ENCODE results near the gene GRK5. TPM values are rescaled to one million over a fixed set of nuclear protein-coding genes. Genes with fewer than 3 reads are reported as not detected.

The GRK5 gene
- total RNA-seq, 1 experiment from 2014 or later: 1.2 TPM

DNA sequence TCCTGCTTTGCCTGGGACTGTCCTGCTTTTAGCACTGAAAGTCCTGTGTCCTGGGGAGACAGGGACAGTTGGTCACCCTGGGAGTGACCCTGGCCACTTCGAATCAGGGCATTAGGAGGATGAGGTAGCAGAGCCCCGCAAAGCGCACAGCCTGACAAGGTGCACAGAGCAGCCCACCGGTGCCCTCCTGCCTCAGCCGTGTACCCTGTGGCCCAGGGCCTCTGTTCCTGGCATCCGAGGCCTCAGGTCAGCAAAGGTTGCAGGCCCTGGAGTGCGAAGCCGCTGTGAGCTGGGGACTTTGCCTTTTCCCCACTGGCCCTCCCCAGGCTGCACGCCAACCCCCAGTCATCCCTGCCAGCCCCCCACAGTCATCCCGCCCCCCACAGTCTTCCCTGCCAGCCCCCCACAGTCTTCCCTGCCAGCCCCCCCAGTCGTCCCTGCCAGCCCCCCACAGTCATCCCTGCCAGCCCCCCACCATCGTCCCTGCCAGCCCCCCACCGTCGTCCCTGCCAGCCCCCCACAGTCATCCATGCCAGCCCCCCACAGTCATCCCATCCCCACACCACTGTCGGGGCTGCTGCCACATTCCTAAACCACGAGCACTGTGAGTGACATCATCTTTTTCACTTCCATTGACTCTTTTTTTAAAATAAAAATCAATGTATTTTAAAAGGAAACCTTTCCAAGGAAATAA, 243.4 kb downstream of the GRK5 start:
- Histone ChIP-seq H3K56ac (ENCODE audit: insufficient read length, low read depth, low read length) (no peak overlapping the region), H2BK20ac (ENCODE audit: low read depth, low read length, poor library complexity, severe bottlenecking) (no peak overlapping the region), H2BK15ac (ENCODE audit: low read depth, low read length) (no peak overlapping the region), H3T11ph (ENCODE audit: low read length) (no peak overlapping the region), H3K9ac (ENCODE audit: extremely low read depth, insufficient read length, low read length) (no peak overlapping the region), H2AK5ac (ENCODE audit: insufficient read length, low read length) (no peak overlapping the region), H3K4ac (ENCODE audit: low read depth, low read length) (no peak overlapping the region), H2AFZ (ENCODE audit: low read length) (no peak overlapping the region), H3K4me2 (ENCODE audit: insufficient read depth, insufficient read length, low read length) (no peak overlapping the region), H3K27ac (ENCODE audit: insufficient read length, low read depth, low read length) (no peak overlapping the region), H3K79me1 (ENCODE audit: insufficient read depth, low read depth, low read length, poor library complexity, severe bottlenecking) (no peaks in the 10 kb centered on the region), H2BK12ac (ENCODE audit: insufficient read length, low read depth, low read length) (no peak overlapping the region), H4K8ac (replicated peaks; ENCODE audit: insufficient read length, low read depth, low read length) (no peak overlapping the region), H3K79me2 (ENCODE audit: insufficient read depth, low read length) (no peaks in the 10 kb centered on the region), H2BK120ac (ENCODE audit: low read depth, low read length, poor library complexity, severe bottlenecking) (no peak overlapping the region), H3K9me3 (ENCODE audit: control insufficient read depth, low read depth, low read length) (no peaks in the 10 kb centered on the region), H4K5ac (ENCODE audit: insufficient read length, low read depth, low read length) (no peak overlapping the region), H3K4me1 (ENCODE audit: insufficient read depth, low read length) (no peaks in the 10 kb centered on the region), H3K23me2 (ENCODE audit: insufficient read length, low read depth, low read length, poor library complexity, severe bottlenecking) (no peaks in the 10 kb centered on the region), H3K14ac (ENCODE audit: insufficient read depth, low read length) (no peak overlapping the region), H2BK5ac (ENCODE audit: insufficient read length, low read length) (no peak overlapping the region), H3K27me3 (ENCODE audit: insufficient read depth, low read length) (no peaks in the 10 kb centered on the region), H3K23ac (ENCODE audit: insufficient read length, low read depth, low read length) (no peak overlapping the region), H3K18ac (ENCODE audit: insufficient read length, low read depth, low read length) (no peak overlapping the region), H4K91ac (ENCODE audit: insufficient read length, low read depth, low read length) (no peak overlapping the region), H4K20me1 (ENCODE audit: control insufficient read depth, insufficient read depth, insufficient read length) (no peaks in the 10 kb centered on the region)
- Mint-ChIP-seq H3K9me3 (no peaks in the 10 kb centered on the region), H3K4me3 (no peak overlapping the region), H3K36me3 (ENCODE audit: insufficient read depth in 1 of 3, low read depth in 3 of 3) (no peaks in the 10 kb centered on the region; a peak in 1 of 7 replicates), H3K27ac (no peak overlapping the region; a peak in 1 of 7 replicates), H3K4me1 (peaks cover 28 to 42% of the 10 kb centered on the region in 2 experiments), H3K27me3 (ENCODE audit: low read depth) (peaks cover 9% of the 10 kb centered on the region)
- DNase-seq: no peak
- no CpG with 5 or more reads among the region's 16 CpGs for WGBS (ENCODE audit: extremely low coverage, insufficient read length, low lambda C conversion rate)
- TF ChIP-seq, protein P1, sequence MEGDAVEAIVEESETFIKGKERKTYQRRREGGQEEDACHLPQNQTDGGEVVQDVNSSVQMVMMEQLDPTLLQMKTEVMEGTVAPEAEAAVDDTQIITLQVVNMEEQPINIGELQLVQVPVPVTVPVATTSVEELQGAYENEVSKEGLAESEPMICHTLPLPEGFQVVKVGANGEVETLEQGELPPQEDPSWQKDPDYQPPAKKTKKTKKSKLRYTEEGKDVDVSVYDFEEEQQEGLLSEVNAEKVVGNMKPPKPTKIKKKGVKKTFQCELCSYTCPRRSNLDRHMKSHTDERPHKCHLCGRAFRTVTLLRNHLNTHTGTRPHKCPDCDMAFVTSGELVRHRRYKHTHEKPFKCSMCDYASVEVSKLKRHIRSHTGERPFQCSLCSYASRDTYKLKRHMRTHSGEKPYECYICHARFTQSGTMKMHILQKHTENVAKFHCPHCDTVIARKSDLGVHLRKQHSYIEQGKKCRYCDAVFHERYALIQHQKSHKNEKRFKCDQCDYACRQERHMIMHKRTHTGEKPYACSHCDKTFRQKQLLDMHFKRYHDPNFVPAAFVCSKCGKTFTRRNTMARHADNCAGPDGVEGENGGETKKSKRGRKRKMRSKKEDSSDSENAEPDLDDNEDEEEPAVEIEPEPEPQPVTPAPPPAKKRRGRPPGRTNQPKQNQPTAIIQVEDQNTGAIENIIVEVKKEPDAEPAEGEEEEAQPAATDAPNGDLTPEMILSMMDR (conservative IDR thresholded peaks at IDR 0.05): no peak

Measured in H9 (cell line).